ENCODE results near the gene NLRP13. TPM values are rescaled to one million over a fixed set of nuclear protein-coding genes. Genes with fewer than 3 reads are reported as not detected.

NLRP13 gene
- total RNA-seq, 1 donor from 2014 or later = not detected

DNA sequence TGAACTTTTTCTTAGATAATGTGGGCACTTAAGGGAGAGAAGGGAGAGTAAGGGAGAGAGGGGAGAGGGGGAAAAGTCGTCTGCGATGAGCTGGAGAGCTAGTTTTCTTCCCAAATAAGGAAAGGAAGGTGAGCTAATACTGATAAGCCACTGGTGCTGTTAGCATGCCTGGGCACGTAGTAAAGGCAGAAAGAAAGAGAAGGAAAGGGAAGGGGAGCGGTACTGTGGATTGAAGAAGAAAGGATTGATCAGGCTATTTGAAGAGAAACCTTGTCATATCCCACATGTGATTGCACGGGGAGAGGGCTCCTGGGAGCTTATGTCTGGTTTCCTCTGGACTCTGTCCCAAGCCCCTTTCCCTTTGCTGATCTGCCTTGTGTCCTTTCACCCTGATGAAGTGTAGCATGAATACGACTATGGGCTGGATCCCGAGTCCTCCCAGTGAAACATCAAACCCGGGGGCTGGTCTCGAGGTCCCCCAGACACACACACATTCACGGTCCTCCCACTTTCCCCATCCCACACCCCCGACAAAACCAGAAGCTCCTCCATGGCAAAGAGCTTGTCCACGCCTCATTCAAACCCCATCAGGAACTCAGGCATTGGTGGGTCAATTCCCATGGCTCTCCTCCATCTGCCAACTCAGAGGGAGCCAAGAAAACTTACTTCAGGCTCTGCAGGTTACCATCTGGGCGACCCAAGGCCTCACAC, 30.6 kb downstream of the NLRP13 start:
- intact Hi-C loops (cut with micrococcal nuclease) = no loop called here

DNA sequence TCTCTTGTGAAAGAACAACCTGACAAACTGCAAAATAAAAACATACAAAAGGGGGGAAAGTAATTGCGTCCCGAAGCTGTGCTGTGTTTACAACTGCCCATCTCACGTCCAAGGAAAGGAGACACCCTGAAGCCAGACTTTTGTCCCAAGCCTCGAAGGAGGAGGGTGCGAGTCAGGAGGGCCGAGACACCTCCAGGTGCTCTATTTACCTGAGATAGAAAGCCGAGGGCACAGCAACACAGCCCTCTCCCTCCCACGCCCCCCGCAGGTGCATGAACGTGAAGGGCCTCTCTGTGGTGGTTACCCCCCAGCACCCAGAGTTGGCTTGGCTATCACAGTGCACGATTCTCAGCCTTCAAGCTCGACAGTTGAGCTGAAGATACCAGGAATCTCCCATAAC, 33.2 kb downstream of the NLRP13 start:
- intact Hi-C loops (cut with micrococcal nuclease) = no loop called here

DNA sequence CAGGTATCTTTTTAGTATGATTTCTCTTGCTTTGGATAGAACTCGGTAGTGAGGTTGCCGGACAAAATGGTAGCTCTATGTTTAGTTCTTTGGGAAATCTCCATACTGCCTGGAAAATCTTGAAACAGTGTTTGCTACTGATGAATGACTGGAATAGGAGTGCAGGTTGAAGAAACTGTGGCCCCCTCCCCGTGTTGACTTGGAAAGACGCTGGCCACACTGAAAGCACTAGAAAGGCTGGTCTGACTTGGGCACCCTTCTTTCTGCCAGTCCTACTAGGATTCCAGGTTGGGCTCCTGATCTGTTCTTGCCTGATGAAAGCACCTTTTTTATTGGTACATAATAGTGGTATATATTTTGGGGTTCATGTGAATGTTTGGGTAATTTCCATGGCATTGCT, 49.5 kb downstream of the NLRP13 start:
- intact Hi-C loops (cut with micrococcal nuclease) = no loop called here

DNA sequence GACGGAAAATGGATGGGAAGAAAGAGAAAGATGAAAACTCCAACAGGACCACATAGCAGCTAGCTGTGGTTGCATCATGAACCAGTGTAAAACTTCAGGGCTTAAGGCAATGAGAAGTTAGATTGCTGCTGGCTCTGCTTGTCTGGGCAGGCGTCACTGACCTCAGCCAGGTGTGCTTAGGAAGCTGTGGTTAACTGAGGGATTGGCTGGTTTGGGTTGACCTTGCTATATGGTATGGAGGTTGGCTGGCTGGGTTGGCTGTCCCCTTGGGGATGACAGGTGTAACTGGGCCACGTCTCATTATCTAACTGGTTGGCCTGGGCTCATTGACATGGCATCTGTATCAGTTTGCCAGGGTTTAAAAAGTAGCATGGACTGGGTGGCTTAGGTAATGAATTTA, 54.9 kb downstream of the NLRP13 start:
- intact Hi-C loops (cut with micrococcal nuclease) = no loop called here

DNA sequence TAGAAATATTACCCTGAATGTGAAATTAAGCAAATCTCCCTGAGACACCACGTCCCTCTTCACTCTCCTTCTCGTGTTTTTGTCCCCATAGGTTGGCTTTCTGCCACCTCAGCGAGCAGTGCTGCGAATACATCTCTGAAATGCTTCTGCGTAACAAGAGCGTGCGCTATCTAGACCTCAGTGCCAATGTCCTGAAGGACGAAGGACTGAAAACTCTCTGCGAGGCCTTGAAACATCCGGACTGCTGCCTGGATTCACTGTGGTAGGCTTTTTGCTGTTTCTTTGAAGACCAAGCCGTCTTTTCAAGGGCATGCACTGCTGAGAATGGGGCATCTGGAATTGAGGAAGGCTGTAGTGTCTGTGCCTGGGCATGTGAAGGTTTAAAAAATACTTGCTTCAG, 61.4 kb downstream of the NLRP13 start:
- intact Hi-C loops (cut with micrococcal nuclease) = no loop called here

DNA sequence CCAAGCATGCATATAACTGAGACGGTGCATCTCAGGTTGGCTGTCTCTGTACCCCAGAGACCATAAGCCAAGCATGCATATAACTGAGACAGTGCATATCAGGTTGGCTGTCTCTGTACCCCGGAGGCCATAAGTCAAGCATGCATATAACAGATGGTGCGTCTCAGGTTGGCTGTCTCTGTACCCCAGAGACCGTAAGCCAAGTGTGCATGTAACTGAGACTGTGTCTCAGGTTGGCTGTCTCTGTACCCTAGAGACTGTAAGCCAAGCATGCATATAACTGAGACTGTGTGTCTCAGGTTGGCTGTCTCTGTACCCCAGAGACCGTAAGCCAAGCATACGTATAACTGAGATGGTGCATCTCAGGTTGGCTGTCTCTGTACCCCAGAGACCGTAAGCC, 65.0 kb downstream of the NLRP13 start:
- intact Hi-C loops (cut with micrococcal nuclease) = no loop called here

DNA sequence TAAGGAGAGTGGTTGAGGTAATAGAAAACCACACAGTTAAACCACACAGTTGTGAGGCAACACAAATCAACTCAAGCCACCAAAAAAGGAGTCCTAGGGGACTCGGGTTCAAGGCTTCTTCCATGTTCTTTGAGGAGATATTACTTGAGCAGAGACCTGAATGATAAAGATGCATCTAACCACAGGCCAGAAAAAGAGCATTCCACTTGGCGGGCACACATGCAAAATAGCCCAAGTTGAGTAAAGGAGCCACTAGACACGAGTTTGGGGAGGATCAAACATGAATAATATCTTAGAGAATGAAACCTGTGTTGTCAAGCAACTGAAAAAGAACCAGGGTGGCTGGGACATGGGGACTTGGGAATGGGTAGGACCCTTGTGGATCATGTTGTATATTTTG, 65.6 kb downstream of the NLRP13 start:
- intact Hi-C loops (cut with micrococcal nuclease) = no loop called here

DNA sequence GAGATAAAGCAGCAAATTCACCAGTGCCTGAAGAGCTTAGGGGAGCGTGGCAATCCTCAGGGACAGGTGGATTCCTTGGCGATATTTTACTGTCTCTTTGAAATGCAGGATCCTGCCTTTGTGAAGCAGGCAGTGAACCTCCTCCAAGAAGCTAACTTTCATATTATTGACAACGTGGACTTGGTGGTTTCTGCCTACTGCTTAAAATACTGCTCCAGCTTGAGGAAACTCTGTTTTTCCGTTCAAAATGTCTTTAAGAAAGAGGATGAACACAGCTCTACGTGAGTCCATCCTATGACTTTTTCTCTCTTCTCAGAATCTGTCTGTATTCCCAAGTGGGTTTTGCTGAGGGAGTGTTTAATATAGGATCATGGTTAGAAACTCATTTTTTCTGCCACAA, 73.2 kb downstream of the NLRP13 start:
- intact Hi-C loops (cut with micrococcal nuclease) = no loop called here

DNA sequence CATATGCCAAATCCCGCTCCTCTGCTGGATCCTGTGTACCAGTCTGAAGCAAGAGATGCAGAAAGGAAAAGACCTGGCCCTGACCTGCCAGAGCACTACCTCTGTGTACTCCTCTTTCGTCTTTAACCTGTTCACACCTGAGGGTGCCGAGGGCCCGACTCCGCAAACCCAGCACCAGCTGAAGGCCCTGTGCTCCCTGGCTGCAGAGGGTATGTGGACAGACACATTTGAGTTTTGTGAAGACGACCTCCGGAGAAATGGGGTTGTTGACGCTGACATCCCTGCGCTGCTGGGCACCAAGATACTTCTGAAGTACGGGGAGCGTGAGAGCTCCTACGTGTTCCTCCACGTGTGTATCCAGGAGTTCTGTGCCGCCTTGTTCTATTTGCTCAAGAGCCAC, 73.7 kb downstream of the NLRP13 start:
- intact Hi-C loops (cut with micrococcal nuclease) = no loop called here

DNA sequence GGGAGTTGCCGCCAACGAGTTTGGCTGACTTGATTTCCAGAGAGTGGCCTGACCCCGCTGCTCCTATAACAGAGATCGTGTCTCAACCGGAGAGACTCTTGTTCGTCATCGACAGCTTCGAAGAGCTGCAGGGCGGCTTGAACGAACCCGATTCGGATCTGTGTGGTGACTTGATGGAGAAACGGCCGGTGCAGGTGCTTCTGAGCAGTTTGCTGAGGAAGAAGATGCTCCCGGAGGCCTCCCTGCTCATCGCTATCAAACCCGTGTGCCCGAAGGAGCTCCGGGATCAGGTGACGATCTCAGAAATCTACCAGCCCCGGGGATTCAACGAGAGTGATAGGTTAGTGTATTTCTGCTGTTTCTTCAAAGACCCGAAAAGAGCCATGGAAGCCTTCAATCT, 74.2 kb downstream of the NLRP13 start:
- intact Hi-C loops (cut with micrococcal nuclease) = no loop called here

DNA sequence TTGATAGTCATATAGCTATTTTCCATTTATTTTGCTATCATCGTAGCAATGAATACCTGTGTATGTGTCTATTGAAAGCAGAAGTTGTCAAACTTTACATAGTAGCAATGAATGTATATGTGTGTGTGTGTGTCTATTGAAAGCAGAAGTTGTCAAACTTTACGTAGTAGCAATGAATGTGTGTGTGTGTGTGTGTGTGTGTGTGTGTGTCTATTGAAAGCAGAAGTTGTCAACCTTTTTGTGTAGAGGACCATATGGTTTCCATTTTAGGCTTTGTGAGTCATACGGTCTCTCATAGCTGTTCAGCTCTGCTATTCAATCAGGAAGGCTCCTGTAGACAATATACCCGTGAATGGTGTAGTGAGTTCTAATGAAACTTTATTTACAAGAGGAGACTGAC, 75.0 kb downstream of the NLRP13 start:
- intact Hi-C loops (cut with micrococcal nuclease) = no loop called here

DNA sequence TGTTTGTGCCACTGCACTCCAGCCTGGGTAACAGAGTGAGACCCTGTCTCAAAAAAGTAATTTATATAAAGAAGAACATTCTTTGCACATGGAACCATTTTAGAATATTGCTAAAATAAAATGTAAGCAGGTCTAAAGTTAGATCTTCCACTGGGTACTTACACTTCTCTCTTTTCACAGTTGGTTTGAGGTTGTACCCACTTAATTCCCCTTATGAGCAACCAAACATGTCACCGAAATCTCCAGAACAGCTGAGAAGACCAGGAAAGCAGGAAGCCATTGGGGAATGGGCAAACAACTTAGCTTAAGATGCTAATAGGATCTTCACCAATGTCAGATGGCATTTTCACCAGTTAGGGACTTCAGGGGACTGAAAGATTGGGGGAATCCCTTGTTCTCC, 77.0 kb downstream of the NLRP13 start:
- intact Hi-C loops (cut with micrococcal nuclease) = no loop called here

Other genes starting within 250 kb of the NLRP13 start
- gene NLRP9, start 193.9 kb downstream of the NLRP13 start, total RNA-seq = not detected in 2 replicates
- gene RFPL4A, start 173.2 kb downstream of the NLRP13 start, total RNA-seq = not detected in 2 replicates
- gene RFPL4AL1, start 163.2 kb downstream of the NLRP13 start, total RNA-seq = not detected in 2 replicates
- not detected in 2 replicates for gene NLRP11, start 100.3 kb downstream of the NLRP13 start, total RNA-seq
- gene NLRP4, start 95.8 kb downstream of the NLRP13 start, total RNA-seq = not detected in 2 replicates
- not detected in 2 replicates for gene NLRP8, start 15.5 kb upstream of the NLRP13 start, total RNA-seq
- gene NLRP5, start 54.4 kb upstream of the NLRP13 start, total RNA-seq = not detected in 2 replicates
- gene ZNF787, start 189.0 kb upstream of the NLRP13 start, total RNA-seq = 32.4 and 34.8 TPM in 2 replicates
- 27.4 and 39.6 TPM in 2 replicates for gene ZNF444, start 209.0 kb upstream of the NLRP13 start, total RNA-seq
- gene GALP, start 243.7 kb upstream of the NLRP13 start, total RNA-seq = not detected in 2 replicates